Activated CD8-positive, alpha-beta memory T cell treated with anti-CD3 and anti-CD28 coated beads, Interleukin-2, amount 50 U/mL, for 1 hour (primary cell): Measurements from ENCODE around the gene SEMA5A.

Experiments used
- DNase-seq: peaks from one replicate; pipeline ENCODE4 v3.0.0-alpha.2; 2020; ENCODE audit errors: extremely low read depth

The SEMA5A gene

GRCh38 chr5:9058666-9059065 lies 487.2 kb downstream of the SEMA5A start:
- no peak for DNase-seq

GRCh38 chr5:9058161-9058560 lies 487.7 kb downstream of the SEMA5A start:
- no peak for DNase-seq

GRCh38 chr5:9057406-9058000 lies 488.4 kb downstream of the SEMA5A start:
- no peak for DNase-seq

- no peak for DNase-seq
These were observed 489.8 kb downstream of the SEMA5A start for GRCh38 chr5:9056046-9056445.

GRCh38 chr5:9054821-9055589 lies 490.9 kb downstream of the SEMA5A start:
- DNase-seq: no peak

GRCh38 chr5:9054322-9054721 lies 491.6 kb downstream of the SEMA5A start:
- DNase-seq: no peak

GRCh38 chr5:9052421-9052820 lies 493.5 kb downstream of the SEMA5A start:
- no peak for DNase-seq

- DNase-seq: no peak
These were observed 494.1 kb downstream of the SEMA5A start for GRCh38 chr5:9051779-9052178.

- no peak for DNase-seq
These were observed 497.9 kb downstream of the SEMA5A start for GRCh38 chr5:9047932-9048331.

- no peak for DNase-seq
These were observed 499.0 kb downstream of the SEMA5A start for GRCh38 chr5:9046756-9047481.

- DNase-seq: no peak
These were observed 499.9 kb downstream of the SEMA5A start for GRCh38 chr5:9045946-9046345.

- DNase-seq: no peak
These were observed 503.6 kb downstream of the SEMA5A start for GRCh38 chr5:9042241-9042640.

- DNase-seq: no peak
These were observed 505.4 kb downstream of the SEMA5A start for GRCh38 chr5:9040475-9040874.

GRCh38 chr5:9037048-9037447 lies 508.8 kb downstream of the SEMA5A start:
- no peak for DNase-seq

- no peak for DNase-seq
These were observed 510.5 kb downstream of the SEMA5A start for GRCh38 chr5:9035346-9035745.

GRCh38 chr5:9034649-9035048 lies 511.2 kb downstream of the SEMA5A start:
- DNase-seq: no peak

GRCh38 chr5:9033524-9033923 lies 512.4 kb downstream of the SEMA5A start:
- no peak for DNase-seq

GRCh38 chr5:9025942-9026341 lies 519.9 kb downstream of the SEMA5A start:
- DNase-seq: no peak

- no peak for DNase-seq
These were observed 524.9 kb downstream of the SEMA5A start for GRCh38 chr5:9020996-9021395.

GRCh38 chr5:9015937-9016270 lies 530.0 kb downstream of the SEMA5A start:
- DNase-seq: no peak

GRCh38 chr5:9015260-9015936 lies 530.5 kb downstream of the SEMA5A start:
- DNase-seq: no peak

GRCh38 chr5:9013147-9013546 lies 532.7 kb downstream of the SEMA5A start:
- no peak for DNase-seq
